ENCODE data around the gene ZNF316.

Gene ZNF316

DNA sequence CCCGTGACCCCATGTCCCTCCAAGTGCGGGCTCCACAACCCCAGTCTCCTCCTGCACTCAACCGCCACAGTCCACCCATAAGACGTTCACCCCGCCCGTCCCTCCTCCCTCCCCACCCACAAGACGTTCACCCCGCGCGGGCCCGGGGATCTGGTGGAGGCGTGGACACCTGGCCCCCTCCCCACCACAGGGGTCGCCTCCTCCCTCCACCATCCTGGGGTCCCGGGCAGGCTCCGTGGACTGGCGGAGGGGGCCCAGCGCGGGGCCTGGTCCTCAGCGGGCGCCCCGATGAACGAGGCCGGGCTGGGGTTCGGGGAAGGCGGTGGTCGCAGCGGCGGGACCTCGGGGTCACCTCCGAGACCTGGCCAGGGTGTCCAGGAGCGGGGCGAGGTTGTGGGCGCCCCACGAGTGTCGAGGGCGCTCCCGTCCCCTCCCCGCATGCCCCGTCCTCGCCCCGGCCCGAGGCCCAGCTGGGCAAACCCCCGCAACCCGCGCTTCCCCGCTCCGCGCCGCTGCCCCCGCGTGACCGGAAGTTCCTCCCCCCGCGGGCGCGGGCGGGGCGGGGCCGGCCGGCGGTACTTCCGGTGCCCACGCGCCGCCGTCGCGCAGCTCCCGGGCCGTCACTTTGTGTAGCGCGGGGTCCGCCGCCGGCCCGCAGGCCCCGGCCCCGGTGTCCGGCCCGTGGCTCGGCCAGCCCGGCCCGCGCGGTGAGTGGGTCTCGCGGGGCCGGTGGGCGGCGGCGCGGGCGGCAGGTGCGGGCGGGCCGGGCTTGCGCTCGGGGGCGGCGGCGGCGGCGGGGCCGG, at the start of gene ZNF316:
Gene ZNF316, plus strand, starts transcription at position 578 of the 803 bp plus-strand sequence. CDS start 5,092 bp downstream, outside the sequence.
- peak; percentile 97 for DNase-seq (ENCODE audit: low spot score)

DNA sequence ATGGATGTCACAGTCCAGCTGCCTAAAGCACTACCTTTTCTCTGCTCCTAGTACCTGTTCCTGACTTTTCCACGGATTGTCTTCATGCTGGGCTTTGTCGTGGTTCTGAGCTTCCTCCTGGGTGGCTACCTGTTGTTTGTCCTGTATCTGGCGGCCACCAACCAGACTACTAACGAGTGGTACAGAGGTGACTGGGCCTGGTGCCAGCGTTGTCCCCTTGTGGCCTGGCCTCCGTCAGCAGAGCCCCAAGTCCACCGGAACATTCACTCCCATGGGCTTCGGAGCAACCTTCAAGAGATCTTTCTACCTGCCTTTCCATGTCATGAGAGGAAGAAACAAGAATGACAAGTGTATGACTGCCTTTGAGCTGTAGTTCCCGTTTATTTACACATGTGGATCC, 48.6 kb upstream of the ZNF316 start:
- no peak for DNase-seq (ENCODE audit: low spot score)

DNA sequence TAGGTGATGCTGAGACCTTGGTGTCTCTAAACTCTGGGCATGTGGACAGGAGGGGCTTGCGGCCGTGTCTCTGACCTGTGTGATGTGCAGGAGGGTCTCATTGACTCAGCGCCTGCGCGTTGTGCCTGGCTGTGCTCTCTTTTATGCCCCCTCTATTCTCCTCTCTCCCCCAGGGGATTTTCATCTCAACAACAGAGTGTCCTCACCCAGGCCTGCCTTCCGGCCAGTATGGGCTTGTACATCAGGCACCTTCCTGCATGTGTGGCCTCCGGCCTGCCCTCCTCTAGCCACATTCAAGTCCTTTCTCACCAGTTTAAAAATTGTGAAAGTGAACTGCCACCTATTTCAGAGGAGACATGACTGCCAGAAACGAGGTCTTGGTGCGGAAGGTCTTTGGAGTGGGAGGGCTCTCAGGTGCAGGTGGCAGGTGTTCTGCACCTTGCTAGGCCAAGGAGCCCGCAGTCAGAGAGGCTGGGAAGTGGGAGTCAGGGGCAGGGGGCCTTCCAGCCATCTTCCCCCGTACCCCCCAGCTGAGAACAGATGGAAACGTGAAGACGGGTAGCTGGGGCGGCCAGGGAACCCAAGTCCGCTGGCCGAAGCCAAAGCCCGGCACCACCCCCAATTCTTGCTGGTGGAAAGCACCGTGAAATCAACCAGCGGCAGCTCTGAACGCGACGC, 47.8 kb upstream of the ZNF316 start:
- DNase-seq (ENCODE audit: low spot score): no peak

DNA sequence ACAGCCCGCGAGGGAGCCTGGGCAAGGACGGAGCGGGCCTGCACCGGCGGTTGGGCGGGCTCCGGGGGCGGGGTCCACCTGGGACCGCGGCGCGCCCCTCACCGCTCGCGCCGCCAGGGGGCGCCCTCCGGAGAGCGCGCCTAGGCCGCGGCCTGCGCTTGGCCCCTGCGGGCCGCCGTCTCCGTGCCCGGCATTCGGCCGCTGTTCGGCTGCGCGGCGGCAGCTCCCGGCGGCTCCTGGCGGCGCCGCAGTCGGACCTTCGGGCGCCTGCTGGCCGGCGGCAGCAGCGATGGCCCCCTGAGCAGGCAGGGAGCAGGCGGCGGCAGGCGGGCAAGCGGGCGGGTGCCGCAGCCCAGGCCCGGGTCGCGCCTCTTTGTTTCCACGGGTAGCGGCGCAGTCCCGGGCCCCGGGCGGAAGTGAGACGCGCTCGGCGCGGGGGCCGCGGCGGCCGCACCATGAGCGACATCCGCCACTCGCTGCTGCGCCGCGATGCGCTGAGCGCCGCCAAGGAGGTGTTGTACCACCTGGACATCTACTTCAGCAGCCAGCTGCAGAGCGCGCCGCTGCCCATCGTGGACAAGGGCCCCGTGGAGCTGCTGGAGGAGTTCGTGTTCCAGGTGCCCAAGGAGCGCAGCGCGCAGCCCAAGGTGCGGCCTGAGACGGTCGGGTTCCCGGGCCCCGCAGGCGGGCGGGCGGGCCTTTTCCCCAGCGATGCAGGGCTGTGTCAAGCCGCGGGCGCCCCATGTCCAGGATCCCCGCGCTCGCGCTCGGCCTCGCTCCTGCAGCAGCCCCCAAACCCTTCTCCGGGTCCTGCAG, 47.1 kb upstream of the ZNF316 start, which contains the start of gene INTS15:
Gene INTS15, plus strand, starts transcription at position 193 of the 816 bp plus-strand sequence. Its CDS starts 263 bp downstream, at position 456.
- peak; percentile 96 for DNase-seq (ENCODE audit: low spot score)

DNA sequence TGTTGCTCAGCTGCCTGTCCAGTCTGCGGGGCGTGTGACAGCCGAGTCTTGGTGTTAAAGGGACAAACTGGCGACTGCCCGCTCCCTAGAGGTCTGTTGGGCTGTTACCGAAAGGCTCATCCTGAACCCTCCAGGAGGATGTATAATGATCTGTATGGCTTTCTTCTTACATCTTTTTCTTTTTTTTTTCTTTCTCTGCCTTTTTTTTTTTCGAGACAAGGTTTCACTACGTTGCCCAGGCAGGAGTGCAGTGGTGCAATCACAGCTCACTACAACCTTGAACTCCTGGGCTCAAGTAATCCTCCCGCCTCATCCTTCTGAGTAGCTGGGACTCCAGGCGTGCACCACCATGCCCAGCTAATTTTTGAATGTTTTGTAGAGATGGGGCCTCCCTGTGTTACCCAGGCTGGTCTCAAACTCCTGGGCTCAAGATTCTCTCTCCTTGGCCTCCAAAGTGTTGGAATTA, 46.4 kb upstream of the ZNF316 start:
- DNase-seq (ENCODE audit: low spot score): no peak

DNA sequence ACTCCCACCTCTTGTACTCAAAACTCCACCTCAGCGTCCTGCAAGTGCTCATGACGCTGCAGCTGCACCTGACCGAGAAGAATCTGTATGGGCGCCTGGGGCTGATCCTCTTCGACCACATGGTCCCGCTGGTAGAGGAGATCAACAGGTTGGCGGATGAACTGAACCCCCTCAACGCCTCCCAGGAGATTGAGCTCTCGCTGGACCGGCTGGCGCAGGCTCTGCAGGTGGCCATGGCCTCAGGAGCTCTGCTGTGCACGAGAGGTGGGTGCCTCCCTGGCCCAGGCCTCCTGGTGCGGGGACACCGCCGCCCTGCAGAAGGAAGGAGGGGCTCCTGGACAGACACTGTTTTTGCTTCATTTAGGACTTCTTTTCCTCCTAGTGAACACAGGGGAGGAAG, 37.0 kb upstream of the ZNF316 start:
- DNase-seq (ENCODE audit: low spot score): no peak

DNA sequence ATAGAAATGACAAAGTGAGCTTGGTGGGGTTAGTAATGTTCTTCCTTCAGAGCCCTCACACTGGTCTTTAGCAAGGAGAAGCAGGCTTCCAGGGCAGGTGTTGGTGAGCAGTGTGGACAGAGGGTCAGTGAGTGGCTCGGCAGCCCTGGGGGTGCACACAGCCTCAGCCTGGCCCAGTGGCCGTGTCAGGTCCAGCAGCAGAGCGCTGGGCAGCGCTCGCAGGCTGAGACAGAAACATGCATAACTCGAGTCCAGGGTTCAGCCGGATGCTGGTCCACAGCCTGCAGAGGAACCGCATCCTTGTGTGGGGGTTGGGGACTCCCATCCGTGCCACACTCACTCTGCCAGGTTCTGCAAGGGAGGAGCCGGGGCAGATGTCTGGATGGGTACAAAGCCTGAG, 32.7 kb upstream of the ZNF316 start:
- no peak for DNase-seq (ENCODE audit: low spot score)

DNA sequence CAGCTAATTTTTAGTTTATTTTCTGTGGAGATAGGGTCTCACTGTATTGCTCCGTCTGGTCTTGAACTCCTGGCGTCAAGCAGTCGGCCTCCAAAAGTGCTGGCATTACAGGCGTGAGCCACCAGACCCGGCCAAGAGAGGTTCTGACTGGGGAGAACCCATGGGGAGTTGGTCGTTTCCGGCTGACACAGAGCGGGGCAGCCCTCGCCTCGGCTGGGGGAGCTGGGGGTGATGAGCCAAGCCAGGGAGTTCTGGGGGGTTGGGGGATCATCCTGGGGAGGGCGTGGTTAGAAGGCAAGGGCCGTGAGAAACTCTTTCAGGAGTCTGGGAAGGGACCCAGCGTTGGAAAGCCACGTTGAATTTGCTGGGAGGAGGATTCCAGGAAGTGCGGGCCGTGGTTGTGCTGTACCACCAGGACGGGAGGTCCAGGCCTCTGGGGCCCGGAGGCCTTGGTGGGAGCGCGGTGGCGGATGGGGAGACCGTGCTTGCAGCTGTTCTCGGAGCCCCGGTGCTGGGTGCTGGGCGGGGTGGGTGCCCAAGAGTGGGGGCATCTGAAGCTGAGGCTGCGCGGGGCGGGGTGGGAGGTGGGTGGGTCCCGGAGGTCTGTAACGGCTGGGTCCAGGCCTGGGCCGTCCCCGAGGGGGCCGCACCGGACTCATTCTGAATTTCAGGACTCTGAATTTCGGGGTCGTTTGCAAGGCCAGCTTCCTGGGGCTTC, 30.1 kb upstream of the ZNF316 start:
- DNase-seq (ENCODE audit: low spot score): peak; percentile 4

DNA sequence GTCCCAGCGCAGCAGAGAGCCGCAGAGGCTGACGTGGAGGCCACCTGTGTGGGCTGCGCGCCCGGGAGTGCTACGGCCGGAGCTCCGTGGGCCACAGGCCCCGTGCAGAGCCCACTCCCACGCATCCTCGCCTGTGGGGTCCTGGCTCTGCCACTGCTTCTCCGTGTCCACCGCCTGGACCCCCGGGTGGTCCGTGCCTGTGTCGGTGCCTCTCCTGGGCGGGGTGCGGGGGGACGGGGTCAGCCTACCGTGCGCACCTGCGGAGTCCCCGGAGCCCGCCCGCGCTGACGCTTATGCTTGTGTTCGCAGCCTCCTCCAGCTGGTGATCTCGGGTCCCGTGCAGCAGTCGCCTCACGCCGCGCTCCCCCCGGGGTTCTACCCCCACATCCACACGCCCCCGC, 29.5 kb upstream of the ZNF316 start:
- peak; percentile 9 for DNase-seq (ENCODE audit: low spot score)

DNA sequence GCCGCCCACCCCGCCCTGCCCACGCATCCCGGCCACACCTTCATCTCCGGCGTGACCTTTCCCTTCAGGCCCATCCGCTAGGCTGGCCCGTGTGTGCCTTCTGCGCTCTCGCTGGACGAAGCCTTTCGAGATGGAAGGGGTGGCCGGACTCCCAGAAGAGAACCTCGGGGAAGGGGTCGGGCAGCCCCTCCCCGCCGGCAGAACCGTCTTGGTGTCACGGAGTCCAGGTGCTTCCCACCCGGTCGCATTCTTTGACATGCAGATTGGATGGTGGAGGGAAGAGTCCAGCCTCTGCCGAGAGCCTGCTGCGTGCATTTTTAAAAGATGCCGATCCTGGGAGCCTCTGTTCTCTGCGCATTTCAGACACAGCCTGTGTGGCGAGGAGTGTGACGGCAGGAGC, 29.0 kb upstream of the ZNF316 start:
- DNase-seq (ENCODE audit: low spot score): peak; percentile 4

DNA sequence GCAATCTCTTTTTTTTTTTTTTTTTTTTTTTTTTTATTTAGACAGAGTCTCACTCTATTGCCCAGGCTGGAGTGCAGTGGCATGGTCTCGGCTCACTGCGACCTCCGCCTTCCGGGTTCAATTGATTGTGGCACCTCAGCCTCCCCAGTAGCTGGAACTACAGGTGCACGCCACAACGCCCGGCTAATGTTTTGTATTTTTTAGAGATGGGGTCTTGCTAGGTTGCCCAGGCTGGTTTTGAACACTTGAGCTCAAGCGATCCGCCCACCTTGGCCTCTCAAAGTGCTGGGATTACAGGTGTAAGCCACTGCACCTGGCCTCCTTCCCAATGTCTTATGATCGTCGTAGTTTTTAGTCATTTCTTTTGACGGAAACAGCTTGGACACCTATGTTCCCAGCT, 28.3 kb upstream of the ZNF316 start:
- DNase-seq (ENCODE audit: low spot score): no peak

DNA sequence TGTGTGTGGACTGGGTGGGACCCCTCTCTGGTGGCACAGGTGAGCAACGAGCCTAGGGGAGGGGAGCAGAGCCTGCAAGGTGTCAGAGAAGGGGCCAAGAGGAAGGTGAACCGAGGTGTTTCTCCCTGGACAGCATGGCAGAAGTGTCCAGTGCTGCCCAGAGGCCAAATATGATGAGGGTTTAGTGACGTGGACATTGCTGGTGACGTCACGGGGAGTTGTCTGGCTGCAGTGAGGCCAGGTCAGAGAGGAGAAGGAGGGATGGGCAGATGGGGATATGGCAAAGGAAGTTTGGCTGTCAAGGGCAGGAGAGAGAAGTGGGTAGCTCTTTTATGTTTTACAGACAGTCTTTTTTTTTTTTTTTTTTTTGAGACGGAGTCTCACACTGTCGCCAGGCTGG, 24.3 kb upstream of the ZNF316 start:
- no peak for DNase-seq (ENCODE audit: low spot score)

DNA sequence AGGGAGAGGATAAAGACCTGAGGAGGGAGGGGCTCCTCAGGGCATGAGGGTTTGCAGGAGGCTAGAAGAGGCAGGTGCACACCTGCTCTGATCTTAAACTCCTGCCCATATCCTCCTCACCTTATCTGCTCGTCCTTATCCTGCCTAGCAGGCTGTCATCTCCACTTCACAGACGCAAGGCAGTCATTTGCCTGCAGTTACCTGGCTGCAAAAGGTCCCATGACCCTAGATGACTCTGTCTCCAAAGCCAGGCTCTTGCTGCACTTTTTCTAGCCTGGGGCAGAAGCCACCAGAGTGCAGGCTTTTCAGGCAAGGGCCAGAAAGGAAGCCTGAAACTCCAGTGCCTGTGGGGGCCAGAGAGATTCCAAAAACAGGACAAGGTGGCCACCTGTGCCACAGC, 23.4 kb upstream of the ZNF316 start:
- DNase-seq (ENCODE audit: low spot score): no peak

DNA sequence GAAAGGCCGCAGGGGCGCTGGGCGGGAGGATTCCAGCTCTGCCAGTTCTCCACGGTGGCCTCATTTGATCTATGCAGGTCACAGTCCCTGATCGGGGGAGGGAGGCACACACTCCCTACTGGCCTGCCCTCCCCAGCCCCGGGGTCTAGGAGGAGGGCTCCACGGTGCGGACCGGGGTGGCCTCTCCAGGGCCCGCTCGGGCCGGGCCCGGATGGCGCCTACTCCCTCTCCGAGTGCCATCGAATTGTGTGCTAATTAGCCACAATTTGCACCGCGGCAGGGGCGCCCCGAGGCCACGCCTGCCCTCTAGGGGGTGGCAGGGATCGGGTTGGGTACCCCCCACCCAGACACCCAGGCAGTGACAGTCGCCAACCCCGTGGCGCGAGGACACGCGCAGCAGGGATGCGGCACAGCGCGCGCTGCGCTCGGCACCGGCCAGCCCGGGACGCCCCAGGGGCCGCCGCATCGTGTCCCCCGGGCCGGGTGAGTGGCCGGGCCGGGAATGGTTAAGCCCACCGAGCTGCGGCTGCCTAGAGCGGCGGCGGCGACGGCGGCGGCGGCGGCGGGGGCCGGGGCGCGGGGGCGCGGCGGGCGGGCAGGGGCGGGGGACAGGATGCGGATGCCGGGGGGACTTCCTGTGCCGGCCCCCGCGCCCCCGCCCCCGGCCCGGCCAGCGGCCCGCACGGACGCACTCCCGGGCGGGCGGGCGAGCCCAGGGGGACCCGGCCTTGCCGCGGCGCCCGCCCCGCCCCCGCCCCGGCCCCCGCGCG, 22.0 kb upstream of the ZNF316 start, which contains the start of gene ZNF853:
Gene ZNF853, plus strand, starts transcription at position 658 of the 770 bp plus-strand sequence. CDS start 565 bp downstream, outside the sequence.
- DNase-seq (ENCODE audit: low spot score): no peak

DNA sequence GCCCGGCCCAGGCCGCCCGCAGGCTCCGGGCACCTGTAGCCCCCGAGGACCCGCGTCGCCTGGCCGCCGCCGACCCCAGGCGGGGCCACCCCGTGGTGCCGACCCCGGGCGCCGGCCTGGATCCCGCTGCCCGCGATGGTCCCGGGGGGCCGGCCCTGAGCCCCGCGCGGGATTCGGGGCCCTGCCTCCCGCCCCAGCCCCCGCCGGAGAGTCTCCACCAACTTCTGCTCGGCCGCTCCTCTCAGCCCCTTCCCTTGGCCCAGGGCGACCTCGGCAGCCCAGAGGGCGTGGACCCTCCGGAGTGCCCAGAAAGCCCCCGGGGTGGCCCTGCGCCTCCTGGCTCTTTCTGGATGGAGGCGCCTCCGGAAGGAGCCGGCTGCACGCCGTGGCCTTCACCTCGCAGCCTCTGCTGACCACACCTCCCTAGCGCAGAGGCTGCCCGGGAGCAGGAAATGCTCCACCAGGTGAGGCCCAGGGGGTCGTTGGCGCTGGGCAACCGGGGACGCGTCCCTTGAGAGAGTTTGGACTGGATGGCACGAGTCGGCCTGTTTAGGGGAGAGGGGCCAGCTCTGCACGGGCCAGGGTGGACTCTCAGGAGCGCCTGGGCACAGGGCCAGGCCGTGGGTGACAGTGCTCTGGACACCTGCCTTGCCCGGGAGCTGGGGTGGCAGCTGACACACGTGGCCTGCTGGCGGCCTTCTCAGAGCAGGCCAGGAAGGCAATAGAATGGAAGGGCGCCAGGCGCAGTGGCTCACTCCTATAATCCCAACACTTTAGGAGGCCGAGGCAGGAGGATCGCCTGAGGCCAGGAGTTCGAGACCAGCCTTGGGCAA, 21.2 kb upstream of the ZNF316 start:
- DNase-seq (ENCODE audit: low spot score): no peak

DNA sequence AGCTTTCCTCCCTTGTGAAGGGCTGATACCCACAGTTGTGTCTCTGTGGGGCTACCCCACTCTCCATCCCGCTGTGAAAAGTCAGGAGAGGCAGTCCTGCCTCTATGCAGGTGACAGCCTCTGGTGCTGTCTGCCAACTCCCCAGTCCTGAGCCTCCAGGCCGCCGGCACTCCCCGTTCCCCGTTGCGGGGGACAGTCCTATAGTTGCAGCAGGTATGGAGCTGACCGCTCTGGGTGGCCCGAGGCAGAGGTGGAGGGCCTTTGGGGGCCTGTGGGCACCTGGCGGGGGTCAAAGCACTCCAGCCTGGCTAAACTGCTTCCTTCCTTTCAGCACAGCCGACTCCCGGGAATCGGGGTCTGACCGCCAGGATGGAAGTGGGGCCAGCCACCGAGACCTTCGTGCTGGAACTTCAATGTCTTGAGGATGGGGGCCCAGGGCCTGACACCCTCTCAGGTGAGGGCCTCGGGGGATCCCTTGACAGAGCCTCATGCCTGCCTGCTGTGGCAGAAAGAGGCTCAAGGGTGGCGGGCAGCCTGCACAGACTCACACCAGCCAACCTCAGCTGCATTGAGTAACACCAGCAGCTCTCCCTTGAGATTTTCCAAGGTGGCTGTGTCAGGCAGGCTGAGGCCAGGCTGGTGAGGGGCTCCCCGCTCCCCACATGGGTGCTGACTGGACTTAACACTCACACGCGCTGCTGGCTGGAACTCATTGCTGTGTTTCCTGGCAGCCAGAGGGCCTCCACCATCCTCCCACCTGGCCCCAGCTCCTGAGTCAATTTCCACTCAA, 20.1 kb upstream of the ZNF316 start:
- DNase-seq (ENCODE audit: low spot score): no peak

DNA sequence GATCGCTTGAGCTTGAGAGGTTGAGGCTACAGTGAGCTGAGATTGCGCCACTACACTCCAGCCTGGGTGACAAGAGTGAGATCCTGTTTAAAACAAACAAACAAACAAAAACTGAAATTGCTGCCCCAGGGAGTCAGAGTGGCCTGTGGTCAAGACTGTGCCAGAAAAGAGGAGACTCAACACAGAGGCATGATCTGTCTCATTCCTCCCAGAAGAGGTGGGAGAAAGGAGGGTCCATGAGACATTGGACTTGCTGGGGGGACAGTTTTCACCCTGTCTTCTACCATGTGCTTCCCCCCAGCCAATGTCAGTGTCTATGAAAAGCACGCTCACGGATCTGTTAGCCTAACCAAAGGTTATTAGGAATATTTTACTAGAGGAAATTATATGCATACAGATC, 18.5 kb upstream of the ZNF316 start:
- peak; percentile 66 for DNase-seq (ENCODE audit: low spot score)

DNA sequence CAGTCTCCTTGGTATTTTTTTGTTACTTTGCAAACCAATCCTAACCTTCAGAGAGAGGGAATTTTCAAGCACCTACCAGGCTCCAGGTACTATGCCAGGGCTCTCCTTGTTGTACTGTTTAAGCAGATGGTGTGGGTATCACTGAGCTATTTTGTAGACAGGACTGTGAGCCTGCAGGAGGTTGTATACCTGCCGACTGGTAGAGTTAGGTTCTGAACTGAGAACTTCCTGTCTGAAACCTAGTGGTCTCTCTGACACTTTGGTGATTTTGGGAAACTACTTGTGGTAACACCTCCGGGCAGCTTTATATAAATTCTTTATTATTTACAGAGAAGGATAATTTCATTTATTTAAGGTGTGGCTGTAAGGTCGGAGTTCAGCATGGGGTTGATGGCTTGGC, 17.2 kb upstream of the ZNF316 start:
- DNase-seq (ENCODE audit: low spot score): no peak
